ENCODE results near the gene PRMT7. TPM values are rescaled to one million over a fixed set of nuclear protein-coding genes. Genes with fewer than 3 reads are reported as not detected.
A peak's percentile ranks its signal among the peaks of the same experiment; 100 is the strongest.

The PRMT7 gene
- total and polyA plus RNA-seq, 8 donors, result 11.6 to 47.9 (median 17.9) TPM

- no peaks in the 10 kb centered on the region for H3K27me3 ChIP-seq
- FAIRE-seq (no peak), DNase-seq (peak in 2 of 6 donors; percentile 2 to 20), ATAC-seq (no peak)
- no peak overlapping the region for H3K27ac ChIP-seq
- no peaks in the 10 kb centered on the region for H3K36me3 ChIP-seq
- TF ChIP-seq CTCF (IDR thresholded peaks at IDR 0.05), result no peak
- intact Hi-C loops (cut with DNase I), result no loop called here
- no peak overlapping the region for H3K4me3 ChIP-seq
- no peaks in the 10 kb centered on the region for H3K9me3 ChIP-seq
- H3K4me1 ChIP-seq, result no peaks in the 10 kb centered on the region
- 79 to 83% methylated on average over 7 of the region's 7 CpGs for WGBS, 2 donors
These were observed 73.7 kb downstream of the PRMT7 start for GRCh38 chr16:68384288-68385161.

- ATAC-seq (no peak), DNase-seq (peak in 1 of 6 donors; percentile 0), FAIRE-seq (no peak)
- WGBS, 2 donors, result 66 to 75% methylated on average over 6 of the region's 6 CpGs
- Histone ChIP-seq H3K4me1 (no peaks in the 10 kb centered on the region), H3K36me3 (no peaks in the 10 kb centered on the region), H3K27me3 (no peaks in the 10 kb centered on the region), H3K9me3 (no peaks in the 10 kb centered on the region), H3K27ac (no peak overlapping the region), H3K4me3 (no peak overlapping the region)
- intact Hi-C loops (cut with DNase I), result no loop called here
- no peak for TF ChIP-seq CTCF (IDR thresholded peaks at IDR 0.05)
These were observed 74.6 kb downstream of the PRMT7 start for GRCh38 chr16:68385371-68385770.

- Histone ChIP-seq H3K36me3 (no peaks in the 10 kb centered on the region), H3K27ac (no peak overlapping the region), H3K4me3 (no peak overlapping the region), H3K27me3 (no peaks in the 10 kb centered on the region), H3K9me3 (no peaks in the 10 kb centered on the region), H3K4me1 (no peaks in the 10 kb centered on the region)
- intact Hi-C loops (cut with DNase I), result no loop called here
- ATAC-seq (peak in 2 of 4 donors; percentile 18 to 63), FAIRE-seq (no peak), DNase-seq (peak in 1 of 6 donors; percentile 47)
- WGBS, 2 donors, result 80 to 85% methylated on average over 14 of the region's 14 CpGs
- no peak for TF ChIP-seq CTCF (IDR thresholded peaks at IDR 0.05)
These were observed 75.8 kb downstream of the PRMT7 start for GRCh38 chr16:68386628-68387027.

- H3K36me3 ChIP-seq, result no peaks in the 10 kb centered on the region
- no peak for TF ChIP-seq CTCF (IDR thresholded peaks at IDR 0.05)
- H3K4me3 ChIP-seq, result no peak overlapping the region
- DNase-seq, result peak in 1 of 6 donors; percentile 54
- no peak for FAIRE-seq
- H3K27ac ChIP-seq, result no peak overlapping the region
- ATAC-seq, result peak in 3 of 4 donors; percentile 21 to 65 (median 52)
- H3K9me3 ChIP-seq, result no peaks in the 10 kb centered on the region
- WGBS, 2 donors, result 70 to 81% methylated on average over 6 to 9 of the region's 9 CpGs
- intact Hi-C loops (cut with DNase I), result no loop called here
- no peaks in the 10 kb centered on the region for H3K4me1 ChIP-seq
- no peaks in the 10 kb centered on the region for H3K27me3 ChIP-seq
These were observed 76.5 kb downstream of the PRMT7 start for GRCh38 chr16:68387301-68387700.

- Histone ChIP-seq H3K4me3 (no peak overlapping the region), H3K9me3 (no peaks in the 10 kb centered on the region), H3K4me1 (no peaks in the 10 kb centered on the region), H3K27me3 (no peaks in the 10 kb centered on the region), H3K27ac (no peak overlapping the region), H3K36me3 (no peaks in the 10 kb centered on the region)
- intact Hi-C loops (cut with DNase I), result no loop called here
- 80 to 89% methylated on average over 3 of the region's 3 CpGs for WGBS, 2 donors
- ATAC-seq (no peak), DNase-seq (no peak), FAIRE-seq (no peak)
- no peak for TF ChIP-seq CTCF (IDR thresholded peaks at IDR 0.05)
These were observed 77.3 kb downstream of the PRMT7 start for GRCh38 chr16:68388124-68388523.

Measured in pancreas (tissue), 10 donors.